GM12891 (cell line): ENCODE results near the gene ARHGAP24.

ENCODE experiments used
- PAX5 ChIP-seq: IDR thresholded peaks from 2 replicates; pipeline ENCODE4 v1.6.1; 2011; ENCODE audit warnings: low read length, moderate library complexity, mild to moderate bottlenecking; ENCODE audit not compliant: insufficient read depth, severe bottlenecking
- POLR2A ChIP-seq: IDR thresholded peaks from 2 replicates; pipeline ENCODE4 v1.6.1; 2011; ENCODE audit warnings: low read depth, low read length, control low read depth
- POLR2AphosphoS5 ChIP-seq: IDR thresholded peaks from 2 replicates; pipeline ENCODE4 v1.6.1; 2011; ENCODE audit warnings: low read depth, low read length, control low read depth
- SPI1 ChIP-seq: IDR thresholded peaks from 2 replicates; pipeline ENCODE4 v1.6.1; 2011; ENCODE audit warnings: low read depth, low read length, control low read depth
- TAF1 ChIP-seq: IDR thresholded peaks from 2 replicates; pipeline ENCODE4 v1.6.1; 2011; ENCODE audit warnings: low read depth, low read length, control low read depth

- TF ChIP-seq POLR2A (no peak), POLR2AphosphoS5 (no peak), SPI1 (no peak), TAF1 (no peak), PAX5 (no peak)
Measured at GRCh38 chr4:85745939-85746338, 271.0 kb downstream of the ARHGAP24 start.
